Stimulated activated CD8-positive, alpha-beta memory T cell treated with anti-CD3 and anti-CD28 coated beads, Interleukin-7, amount 100 ng/mL, for 24 hours (primary cell): ENCODE measurements around the gene MRPL54.

Experiments
- DNase-seq: peaks from one replicate; pipeline ENCODE4 v3.0.0-alpha.2; 2020; ENCODE audit warnings: low read depth

Gene MRPL54

DNA sequence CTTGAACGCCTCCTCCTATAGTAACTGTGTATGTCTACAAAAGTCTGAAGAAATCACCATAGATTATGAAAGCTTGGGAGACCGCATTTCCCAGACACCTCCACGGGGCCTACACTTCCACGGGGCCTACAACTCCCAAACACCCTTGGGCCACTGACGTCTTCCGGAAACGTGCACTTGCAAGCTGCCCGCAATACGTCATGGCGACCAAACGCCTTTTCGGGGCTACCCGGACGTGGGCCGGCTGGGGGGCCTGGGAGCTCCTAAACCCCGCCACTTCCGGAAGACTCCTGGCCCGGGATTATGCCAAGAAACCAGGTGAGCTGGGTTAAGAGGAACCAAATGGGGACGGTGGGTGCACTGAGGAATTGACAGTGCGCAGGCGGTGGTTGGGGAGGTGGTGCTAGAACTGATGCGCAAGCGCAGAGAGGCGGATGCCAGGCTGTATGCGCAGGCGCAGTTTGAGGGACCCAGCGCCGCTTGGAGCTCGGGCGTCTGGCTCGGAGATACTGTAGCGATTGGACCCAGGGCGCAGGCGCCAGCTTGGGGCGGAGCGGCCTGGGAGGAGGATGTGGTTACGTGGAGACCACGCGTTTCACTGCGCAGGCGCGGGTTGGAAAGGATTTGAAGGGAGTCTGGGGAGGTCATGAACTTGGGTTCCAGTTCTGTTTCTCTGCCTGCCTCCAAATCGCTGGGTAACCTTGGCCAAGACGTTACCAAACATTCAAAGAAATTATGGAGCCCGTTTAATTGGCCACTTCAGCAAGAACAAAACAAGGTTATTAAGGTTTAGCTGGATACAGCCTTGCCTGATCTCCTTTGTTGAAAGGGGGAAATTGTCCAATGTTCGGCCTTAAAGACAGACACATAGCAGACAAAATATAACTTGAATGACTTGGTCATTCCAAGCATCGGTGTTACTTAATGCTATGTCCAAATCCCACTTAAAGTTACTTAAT lies at the start of gene MRPL54:
TSS of gene MRPL54 (plus strand) at position 182 of the 959 bp plus-strand sequence. CDS start at position 201, 19 bp downstream.
- peak; percentile 98 for DNase-seq

DNA sequence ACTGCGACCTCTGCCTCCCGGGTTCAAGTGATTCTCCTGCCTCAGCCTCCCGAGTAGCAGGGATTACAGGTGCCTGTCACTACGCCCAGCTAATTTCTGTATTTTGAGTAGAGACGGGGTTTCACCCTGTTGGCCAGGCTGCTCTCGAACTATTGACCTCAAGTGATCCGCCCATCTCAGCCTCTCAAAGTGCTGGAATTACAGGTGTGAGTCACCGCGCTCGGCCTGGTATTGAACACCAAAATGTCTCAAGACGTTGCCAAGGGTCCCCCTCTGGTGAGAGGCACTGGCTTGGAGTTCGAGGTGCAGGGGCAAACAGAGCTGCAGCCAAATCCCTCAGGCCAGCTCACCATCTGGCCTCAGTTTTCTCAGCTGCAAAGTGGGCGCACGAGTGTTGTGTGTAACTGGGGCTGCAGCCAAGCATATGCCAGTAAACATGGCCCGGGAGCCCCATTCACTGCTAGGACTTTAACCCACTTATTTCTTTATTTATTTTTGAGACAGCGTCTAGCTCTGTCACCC lies 46.3 kb upstream of the MRPL54 start:
- no peak for DNase-seq

DNA sequence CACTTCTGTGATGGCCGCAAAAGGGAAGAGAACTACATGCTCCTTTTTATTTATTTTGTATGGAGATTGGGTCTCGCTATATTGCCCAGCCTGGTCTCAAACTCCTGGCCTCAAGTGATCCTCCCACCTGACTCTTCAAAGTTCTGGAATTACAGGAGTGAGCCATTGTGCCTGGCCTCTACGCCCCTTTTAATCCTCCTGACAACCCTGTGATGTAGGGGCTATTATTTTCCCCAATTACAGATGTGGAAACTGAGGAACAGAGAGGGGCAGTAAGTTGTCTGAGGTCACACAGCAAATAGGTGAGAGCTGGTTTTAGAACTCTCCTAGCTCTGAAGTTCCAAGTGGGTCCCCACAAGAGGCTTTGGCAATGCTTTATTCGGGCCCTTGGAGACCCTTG lies 42.6 kb upstream of the MRPL54 start:
- no peak for DNase-seq

DNA sequence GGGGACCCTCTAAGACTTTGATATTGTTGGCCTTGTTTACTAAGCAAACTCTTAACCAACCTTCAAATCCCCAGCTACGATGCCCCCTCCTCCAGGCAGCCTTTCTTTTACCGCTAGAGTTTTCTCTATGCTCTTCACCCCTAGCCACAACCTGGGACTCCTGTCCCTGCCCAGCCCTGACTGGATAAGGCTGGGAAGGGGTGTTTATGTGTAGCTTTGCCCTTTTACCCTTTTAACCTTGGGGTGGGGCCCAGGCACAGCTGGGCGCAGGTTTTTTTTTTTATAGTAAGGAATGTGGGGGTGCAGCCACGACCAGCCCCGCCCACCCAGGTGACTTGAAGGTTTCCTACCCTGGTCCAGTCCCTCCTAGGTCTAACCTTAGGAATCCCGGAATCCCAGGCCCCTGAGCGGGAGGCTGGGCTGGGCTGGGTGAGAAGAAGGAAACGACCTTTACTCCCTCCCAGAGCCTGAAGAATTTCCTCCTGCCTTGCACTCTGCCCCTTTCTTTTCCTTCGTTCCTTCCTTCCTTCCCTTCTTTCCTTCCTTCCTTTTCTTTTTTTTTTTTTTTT lies 42.0 kb upstream of the MRPL54 start:
- DNase-seq, result no peak

DNA sequence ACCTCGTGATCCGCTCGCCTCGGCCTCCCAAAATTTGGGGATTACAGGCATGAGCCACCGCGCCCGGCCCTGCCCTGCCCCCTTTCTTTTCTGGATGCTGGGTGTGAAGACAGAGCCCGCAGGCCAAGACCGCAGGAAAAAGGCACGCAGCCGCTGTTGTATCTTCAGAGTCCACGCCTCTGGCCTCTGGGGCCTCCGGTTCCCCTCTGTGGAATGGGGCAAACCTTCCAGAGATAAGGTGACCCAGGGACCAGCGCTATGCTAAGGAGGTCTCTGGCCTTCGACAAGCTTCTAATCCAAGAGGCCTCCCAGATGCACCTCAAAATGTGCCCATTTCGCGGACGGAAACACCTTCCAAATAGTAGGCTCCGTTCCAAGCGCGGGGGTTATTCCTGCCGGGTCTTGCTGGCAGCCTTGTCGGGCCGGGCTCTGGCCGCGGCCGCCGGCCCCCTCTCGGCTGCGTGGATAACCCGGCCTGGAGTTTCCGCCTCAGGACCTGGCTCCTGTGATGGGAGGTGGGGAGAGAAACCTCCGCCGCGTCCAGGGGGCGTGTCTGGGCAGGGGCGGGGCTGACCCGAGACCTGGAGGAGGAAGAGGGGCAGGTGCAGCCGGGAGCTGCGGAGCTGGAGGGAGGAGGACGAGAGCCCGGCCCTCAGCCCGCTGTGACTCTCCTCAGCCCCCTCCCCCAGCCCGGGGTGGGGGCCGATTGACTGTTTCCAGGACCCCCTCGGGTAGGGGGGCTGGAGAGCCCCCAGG lies 41.2 kb upstream of the MRPL54 start:
- peak; percentile 84 for DNase-seq

DNA sequence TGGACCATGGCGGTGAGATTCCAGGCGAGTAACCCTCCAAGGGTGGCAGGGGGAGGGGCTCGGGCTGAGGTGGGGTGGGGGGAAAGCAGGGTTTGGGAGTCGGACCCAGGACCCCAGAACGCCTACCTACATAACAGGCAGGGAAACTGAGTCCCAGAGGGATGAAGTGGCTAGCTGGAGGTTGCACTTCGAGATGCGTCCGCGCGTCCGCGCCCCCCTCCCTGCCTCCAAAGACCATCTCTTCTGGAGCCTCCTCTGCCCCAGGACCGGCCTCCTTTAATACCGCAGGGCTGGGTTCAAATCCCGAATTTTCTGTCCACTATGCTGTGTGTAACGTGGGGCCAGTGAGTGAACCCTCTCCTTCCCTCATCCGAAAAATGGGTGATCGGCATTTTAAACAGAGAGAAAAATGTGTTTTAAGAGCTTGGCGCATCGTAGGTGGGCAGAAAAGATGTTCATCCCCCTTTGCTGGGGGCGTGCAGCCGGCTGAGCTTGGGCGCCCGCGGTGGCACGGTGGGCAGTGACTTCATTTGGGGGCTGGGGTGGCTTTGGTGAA lies 40.5 kb upstream of the MRPL54 start:
- no peak for DNase-seq

DNA sequence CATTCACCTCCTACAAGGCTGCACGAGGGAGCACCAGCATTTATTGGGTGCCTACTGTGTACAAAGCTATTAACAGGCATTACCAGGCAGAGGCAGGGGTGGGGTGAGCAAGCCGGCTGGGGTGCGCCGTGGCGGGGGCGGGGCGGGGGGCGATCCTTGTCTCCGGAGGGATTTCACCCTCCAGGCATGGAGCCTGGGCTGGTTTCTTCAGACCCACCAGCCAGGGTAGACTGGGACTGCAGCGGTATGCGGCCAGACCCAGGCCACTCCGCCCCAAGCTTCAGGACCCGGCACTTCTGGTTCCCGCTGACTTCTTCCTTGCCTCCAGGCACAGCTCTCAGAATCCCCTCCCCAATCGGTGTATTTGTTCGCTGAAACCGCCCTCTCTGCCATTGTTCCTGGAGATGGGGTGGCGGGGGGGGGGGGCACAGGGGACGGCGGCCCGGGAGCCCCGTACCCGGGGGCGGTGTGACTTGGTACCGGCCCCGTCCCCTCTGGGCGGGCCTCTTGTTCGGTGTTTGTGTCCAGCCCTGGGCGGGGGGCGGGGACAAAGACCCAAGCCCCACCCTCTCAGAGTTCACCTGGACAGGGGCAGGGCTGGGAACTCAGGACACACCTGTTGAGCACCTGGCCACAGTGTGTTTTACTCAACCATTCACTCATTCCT lies 39.9 kb upstream of the MRPL54 start:
- no peak for DNase-seq

DNA sequence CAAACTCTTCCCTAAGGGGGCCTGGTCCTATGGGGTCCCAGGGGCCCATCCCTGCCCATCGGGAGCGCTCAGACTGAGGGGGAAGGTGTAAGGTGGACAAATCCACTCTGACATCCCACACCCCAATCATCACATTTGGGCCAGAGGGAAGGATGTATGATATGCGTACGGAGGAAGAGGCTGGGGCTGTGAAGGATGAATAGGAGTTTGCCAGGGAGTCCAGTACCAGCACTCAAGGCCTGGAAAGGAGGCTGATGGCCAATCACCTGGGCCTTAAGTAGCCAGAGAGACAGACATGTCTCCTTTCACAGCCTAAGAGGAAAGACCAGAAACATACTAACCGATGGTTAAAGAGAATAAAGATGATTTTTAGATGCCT lies 39.4 kb upstream of the MRPL54 start:
- no peak for DNase-seq

DNA sequence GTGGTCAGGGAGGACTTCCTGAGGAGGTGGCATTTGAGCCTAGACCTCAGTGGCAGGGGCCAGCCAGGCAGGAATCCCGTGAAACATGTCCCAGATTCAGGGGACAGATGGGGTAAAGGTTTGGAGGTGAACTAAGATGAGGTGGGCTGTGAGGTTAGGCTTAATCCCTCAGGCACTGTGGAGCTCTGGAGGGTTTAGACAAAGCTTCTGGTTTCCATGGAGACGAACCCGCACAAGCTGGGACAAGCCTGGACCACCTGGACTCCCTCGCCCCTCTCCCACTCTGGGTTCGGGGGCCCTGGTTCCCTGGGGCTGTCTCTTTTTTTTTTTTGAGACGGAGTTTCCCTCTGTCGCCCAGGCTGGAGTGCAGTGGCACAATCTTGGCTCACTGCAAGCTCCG lies 38.6 kb upstream of the MRPL54 start:
- DNase-seq, result no peak

DNA sequence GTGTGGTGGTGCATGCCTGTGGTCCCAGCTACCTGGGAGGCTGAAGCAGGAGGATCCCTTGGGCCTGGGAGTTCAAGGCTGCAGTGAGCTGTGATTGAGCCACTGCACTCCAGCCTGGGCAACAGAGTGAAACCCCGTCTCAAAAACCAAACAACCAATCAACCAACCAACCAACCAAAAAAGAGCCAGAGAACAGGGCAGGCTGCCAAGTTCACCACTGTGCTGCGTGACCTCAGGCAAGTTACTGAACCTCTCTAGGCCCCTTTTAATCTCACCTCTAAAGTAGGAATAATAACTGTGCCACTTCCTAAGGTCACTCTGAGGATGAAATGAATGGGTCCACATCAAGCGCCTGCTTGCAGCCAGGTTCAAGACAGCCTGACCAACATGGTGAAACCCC lies 37.4 kb upstream of the MRPL54 start:
- no peak for DNase-seq

DNA sequence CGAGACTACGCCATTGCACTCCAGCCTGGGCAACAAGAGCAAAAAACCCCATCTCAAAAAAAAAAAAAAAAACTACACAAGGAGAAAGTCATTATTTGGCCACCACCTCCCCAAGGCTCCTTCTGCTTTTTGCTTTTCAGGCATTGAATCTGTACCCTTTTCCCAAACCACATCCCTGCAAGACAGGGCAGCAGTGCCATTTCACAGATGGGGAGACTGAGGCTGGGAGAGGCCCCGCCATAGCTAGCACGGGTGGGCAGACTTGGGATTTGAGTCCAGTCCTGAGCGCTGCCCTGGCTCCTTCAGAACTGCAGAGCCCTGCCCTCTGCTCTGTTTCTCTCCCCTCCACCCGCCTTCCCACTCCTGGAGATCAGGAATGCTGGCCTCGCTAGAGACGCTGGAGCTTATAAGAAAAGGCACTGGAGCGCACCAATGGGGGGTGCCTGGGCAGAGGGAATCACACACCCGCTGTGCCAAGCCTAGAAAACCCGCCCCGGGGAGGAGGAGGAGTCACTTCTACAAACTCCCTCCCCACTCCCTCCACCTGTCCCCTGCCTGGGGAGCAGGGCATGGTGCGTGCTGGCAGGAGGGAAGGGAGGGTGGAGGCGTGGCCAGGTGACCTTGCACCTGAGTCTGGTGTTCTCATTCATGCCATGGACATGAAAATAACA lies 36.7 kb upstream of the MRPL54 start:
- no peak for DNase-seq

DNA sequence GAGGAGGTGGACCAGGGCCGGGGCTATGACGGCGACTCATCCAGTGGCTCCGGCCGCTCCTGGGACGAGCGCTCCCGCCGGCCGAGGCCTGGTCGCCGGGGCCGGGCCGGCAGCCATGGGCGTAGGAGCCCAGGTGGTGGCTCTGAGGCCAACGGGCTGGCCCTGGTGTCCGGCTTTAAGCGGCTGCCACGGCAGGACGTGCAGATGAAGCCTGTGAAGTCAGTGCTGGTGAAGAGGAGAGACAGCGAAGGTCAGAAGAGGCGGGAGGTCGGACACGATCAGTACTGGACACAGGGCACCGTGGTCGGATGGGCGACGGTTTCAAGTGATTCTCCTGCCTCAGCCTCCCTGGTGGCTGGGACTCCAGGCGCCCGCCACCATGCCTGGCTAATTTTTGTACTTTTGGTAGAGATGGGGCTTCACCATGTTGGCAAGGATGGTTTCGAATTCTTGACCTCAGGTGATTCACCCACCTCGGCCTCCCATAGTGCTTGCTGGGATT lies 32.0 kb upstream of the MRPL54 start:
- DNase-seq, result no peak

DNA sequence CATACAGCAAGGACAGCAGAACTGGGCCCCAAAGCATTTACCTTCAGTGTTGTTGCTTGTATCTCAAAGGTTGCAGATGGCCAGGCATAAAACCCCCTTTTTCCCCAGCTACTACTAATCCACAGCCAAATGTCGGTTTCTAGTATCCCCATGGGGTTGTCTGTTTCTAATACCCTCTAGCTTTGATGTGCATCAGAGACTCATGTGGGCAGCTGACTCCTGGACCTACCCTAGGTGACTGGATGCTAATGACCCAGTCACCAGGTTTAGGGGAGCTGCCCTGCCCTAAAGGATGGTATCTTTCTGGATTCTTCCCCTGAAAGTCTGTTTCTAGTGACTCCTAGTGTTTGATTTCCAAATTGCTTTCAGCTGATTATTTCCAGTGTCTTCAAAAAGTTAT lies 30.4 kb upstream of the MRPL54 start:
- no peak for DNase-seq

DNA sequence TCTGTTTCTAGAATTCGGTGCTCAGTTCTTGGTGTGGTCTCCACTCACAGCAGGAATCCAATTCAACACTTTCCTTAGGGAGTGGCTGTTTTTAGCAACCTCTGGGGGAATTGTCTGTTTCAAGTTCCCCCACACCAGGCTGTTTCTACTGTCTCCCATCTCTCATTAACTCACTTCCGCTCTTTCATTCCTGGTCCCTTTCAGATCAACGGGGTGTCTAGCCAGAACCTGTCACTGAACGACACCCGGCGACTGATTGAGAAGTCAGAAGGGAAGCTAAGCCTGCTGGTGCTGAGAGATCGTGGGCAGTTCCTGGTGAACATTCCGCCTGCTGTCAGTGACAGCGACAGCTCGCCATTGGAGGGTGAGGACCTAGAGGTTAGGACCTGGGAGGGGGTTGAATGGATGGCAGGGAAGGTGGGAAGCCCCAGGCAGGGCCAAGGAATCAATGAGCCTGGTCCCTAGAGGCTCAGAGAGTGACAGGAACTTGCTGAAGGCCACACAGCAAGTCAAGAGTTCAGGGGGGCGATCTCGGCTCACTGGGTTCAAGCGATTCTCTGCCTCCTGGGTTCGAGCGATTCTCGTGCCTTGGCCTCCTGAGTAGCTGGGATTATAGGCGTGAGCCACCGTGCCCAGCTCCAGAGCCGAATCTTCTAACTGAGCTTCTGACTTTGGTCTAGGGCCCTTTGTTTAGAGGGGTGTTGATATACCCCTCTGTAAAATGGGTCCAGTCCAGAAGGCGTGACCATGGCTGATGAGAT lies 28.8 kb upstream of the MRPL54 start:
- no peak for DNase-seq

DNA sequence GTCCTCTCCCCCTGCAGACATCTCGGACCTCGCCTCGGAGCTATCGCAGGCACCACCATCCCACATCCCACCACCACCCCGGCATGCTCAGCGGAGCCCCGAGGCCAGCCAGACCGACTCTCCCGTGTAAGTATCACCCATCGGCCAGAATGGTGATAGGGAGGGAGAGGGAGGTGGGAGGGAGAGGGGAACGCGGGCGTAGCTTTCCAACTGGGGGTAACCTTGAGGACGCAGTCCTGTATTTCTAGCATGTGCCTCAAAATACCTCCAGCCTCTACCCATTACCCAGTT lies 28.2 kb upstream of the MRPL54 start:
- DNase-seq, result no peak

DNA sequence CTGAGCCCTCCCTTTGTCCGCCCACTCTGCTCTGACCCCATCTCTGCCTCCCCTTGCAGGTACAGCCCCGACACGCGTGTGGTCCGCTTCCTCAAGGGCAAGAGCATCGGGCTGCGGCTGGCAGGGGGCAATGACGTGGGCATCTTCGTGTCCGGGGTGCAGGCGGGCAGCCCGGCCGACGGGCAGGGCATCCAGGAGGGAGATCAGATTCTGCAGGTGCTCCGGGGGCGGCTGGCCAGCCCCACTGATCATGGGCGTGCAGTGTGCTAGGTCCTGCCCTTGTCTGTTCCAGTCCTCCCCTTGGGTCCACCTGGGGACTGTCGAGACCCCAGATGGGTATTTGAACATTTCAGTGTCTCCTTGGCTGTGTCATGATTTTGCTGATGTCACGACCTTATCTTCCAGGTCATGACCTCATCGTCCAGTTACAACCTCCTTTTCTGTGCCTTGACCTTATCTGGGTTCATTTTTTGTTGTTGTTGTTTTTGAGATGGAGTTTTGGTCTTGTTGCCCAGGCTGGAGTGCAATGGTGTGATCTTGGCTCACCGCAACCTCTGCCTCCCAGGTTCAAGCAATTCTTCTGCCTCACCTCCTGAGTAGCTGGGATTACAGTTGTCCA lies 26.3 kb upstream of the MRPL54 start:
- no peak for DNase-seq

DNA sequence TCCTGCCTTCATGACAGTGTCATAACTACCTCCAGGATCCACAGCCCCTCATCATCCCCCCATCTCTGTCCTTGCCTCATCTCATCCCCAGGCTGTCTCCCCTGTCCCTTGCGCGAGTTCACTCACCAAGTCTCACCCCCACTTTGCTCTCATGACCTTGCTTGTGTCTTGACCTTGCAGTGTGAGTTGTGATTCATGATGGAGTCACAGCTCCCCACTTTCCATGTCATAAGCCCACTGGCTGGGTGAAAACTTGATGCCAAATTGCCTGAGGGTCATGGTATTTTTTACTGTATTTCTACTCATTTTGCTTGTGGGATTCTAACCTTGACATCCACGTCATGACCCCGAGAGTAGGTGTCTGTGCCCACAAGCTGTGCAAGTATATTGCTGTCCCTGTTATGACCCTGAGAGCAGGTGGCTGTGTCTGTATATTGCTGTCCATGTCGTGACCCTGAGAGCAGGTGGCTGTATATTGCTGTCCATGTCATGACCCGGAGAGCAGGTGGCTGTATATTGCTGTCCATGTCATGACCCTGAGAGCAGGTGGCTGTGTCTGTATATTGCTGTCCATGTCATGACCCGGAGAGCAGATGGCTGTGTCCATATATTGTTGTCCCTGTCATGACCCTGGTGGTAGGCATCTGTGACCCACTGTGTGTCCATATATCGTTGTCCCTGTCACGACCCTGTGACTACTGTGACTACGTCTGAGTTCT lies 24.8 kb upstream of the MRPL54 start:
- no peak for DNase-seq

DNA sequence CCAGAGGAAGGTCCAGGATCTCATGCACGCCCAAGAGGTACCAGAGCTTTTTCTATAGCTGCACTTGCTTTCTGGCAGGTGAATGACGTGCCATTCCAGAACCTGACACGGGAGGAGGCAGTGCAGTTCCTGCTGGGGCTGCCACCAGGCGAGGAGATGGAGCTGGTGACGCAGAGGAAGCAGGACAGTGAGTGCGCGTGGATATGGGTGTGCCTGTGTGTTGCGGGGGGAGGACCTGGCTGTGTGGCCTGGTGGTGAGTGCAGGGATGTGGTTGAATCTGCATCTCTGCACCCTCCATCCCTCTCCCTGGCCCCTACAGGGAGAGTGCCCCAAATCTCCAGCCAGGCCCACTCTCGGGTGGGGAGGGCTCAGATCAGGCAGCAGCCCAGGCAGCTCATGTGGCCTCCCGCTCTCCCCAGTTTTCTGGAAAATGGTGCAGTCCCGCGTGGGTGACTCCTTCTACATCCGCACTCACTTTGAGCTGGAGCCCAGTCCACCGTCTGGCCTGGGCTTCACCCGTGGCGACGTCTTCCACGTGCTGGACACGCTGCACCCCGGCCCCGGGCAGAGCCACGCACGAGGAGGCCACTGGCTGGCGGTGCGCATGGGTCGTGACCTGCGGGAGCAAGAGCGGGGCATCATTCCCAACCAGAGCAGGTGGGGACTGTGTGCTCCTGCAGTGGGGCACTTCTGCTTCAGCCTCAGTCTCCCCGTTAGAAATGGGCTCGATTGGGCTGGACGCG lies 23.8 kb upstream of the MRPL54 start:
- DNase-seq, result no peak

DNA sequence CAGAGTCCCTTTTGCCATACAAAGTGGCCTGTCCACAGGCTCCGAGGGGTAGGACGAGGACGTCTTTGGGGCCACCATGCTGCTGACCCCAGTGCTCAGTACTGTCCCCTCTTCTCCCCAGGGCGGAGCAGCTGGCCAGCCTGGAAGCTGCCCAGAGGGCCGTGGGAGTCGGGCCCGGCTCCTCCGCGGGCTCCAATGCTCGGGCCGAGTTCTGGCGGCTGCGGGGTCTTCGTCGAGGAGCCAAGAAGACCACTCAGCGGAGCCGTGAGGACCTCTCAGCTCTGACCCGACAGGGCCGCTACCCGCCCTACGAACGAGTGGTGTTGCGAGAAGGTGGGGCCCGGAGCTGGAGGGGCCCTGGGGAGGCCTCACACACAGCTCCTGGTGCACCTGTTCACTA lies 22.1 kb upstream of the MRPL54 start:
- DNase-seq, result no peak
